Upper lobe of left lung (tissue), 6 donors: ENCODE measurements around the gene NCOR1. TPM values are rescaled to one million over a fixed set of nuclear protein-coding genes. Genes with fewer than 3 reads are reported as not detected.

Experiments used
- ATAC-seq, 2 donors: fragments of 200-7000 bp; cut with Tn5 transposase; one replicate each; pipeline ENCODE4 v1.9.1; 2022; ENCODE audit warnings: mild to moderate bottlenecking in 2 of 2, moderate library complexity in 2 of 2; ENCODE audit not compliant: low FRiP score in 2 of 2
- DNase-seq, 2 donors: peaks; one replicate each; pipeline ENCODE4 v3.0.0-alpha.2; 2019 to 2020
- H3K27ac ChIP-seq, 4 donors: fragments of 200-600 bp; sonication (generic); one replicate each; pipeline ENCODE4 v1.5.1; 2016 to 2019
- H3K27me3 ChIP-seq, 4 donors: fragments of 200-600 bp; sonication (generic); one replicate each; pipeline ENCODE4 v1.5.1; 2017 to 2019
- H3K36me3 ChIP-seq, 4 donors: fragments of 200-600 bp; sonication (generic); one replicate each; pipeline ENCODE4 v1.5.1; 2016 to 2019
- H3K4me1 ChIP-seq, 4 donors: fragments of 200-600 bp; sonication (generic); one replicate each; pipeline ENCODE4 v1.5.1; 2018 to 2019
- H3K4me3 ChIP-seq, 4 donors: fragments of 200-600 bp; sonication (generic); one replicate each; pipeline ENCODE4 v1.5.1; 2017 to 2019; ENCODE audit warnings: mild to moderate bottlenecking in 2 of 4, moderate library complexity in 1 of 4
- H3K9me3 ChIP-seq, 4 donors: fragments of 200-600 bp; sonication (generic); one replicate each; pipeline ENCODE4 v1.5.1; 2018 to 2019
- CTCF ChIP-seq, 6 experiments: fragments of 450-650 bp in 4 of 6; fragments of 200-600 bp in 2 of 6; sonication (generic) in 2 of 6; IDR thresholded peaks; one replicate each; pipeline ENCODE4 v1.5.1; 2016 to 2019; ENCODE audit warnings: antibody characterized with exemption in 6 of 6
- EP300 ChIP-seq, 4 donors: sonication (generic); formaldehyde crosslinking; IDR thresholded peaks; one replicate each; pipeline ENCODE4 v1.5.1; 2017; ENCODE audit warnings: antibody characterized with exemption in 4 of 4, control low read depth in 2 of 4
- POLR2A ChIP-seq, 4 donors: fragments of 450-650 bp; IDR thresholded peaks; one replicate each; pipeline ENCODE4 v1.5.1; 2016 to 2017; ENCODE audit warnings: antibody characterized with exemption in 4 of 4, mild to moderate bottlenecking in 2 of 4
- POLR2AphosphoS5 ChIP-seq, 2 donors: sonication (generic); formaldehyde crosslinking; IDR thresholded peaks; one replicate each; pipeline ENCODE4 v1.5.1; 2017; ENCODE audit warnings: antibody characterized with exemption in 2 of 2
- WGBS, 2 donors: methylation state at CpG; one replicate each; pipeline ENCODE4 v1.1.5; 2017 to 2018; 5-methylcytosine and 5-hydroxymethylcytosine counted together
- total RNA-seq, 6 donors: library from RNA; depleted of rRNA in 4 of 6; stranded (reverse); fragments of >200 nt in 4 of 6; gene quantifications; one replicate each; pipeline versions ENCODE4 v1.1.0 to v1.2.1, GENCODE V29; 2016 to 2021
- donor health status: DM: no; HTN: no; CAD: no; lungs with moderate emphysema.
- donor health status: DM: no; HTN: yes; CAD: no; lungs with severe emphysema.

Gene NCOR1
- total RNA-seq, 6 donors from 2014 or later = 111 to 301 (median 147) TPM

GRCh38 chr17:16023881-16024280 is 191.5 kb downstream of the NCOR1 start:
- Histone ChIP-seq H3K27ac (no peak overlapping the region), H3K4me3 (no peak overlapping the region), H3K36me3 (peaks cover 25 to 81% (median 35%) of the 10 kb centered on the region in 4 donors), H3K27me3 (no peaks in the 10 kb centered on the region), H3K4me1 (peaks cover 0 to 16% (median 11%) of the 10 kb centered on the region in 4 donors), H3K9me3 (no peaks in the 10 kb centered on the region)
- DNase-seq (no peak), ATAC-seq (no peak)
- WGBS, 2 donors = 70 to 72% methylated on average over 4 of the region's 4 CpGs
- TF ChIP-seq CTCF (IDR thresholded peaks at IDR 0.05) = no peak
- no peak for TF ChIP-seq POLR2AphosphoS5 (IDR thresholded peaks at IDR 0.05)

GRCh38 chr17:16019347-16019746 is 196.0 kb downstream of the NCOR1 start:
- H3K36me3 ChIP-seq = peaks cover 0 to 64% (median 8%) of the 10 kb centered on the region in 4 donors
- no peak for DNase-seq
- H3K9me3 ChIP-seq = no peaks in the 10 kb centered on the region
- H3K27ac ChIP-seq = no peak overlapping the region
- 64 to 82% methylated on average over 1 of the region's 1 CpG for WGBS, 2 donors
- TF ChIP-seq CTCF (IDR thresholded peaks at IDR 0.05) (no peak), POLR2AphosphoS5 (IDR thresholded peaks at IDR 0.05) (no peak), EP300 (IDR thresholded peaks at IDR 0.05) (no peak), POLR2A (IDR thresholded peaks at IDR 0.05) (no peak)
- no peaks in the 10 kb centered on the region for H3K27me3 ChIP-seq
- H3K4me1 ChIP-seq = peaks cover 6 to 14% (median 7%) of the 10 kb centered on the region in 4 donors
- ATAC-seq = no peak
- H3K4me3 ChIP-seq = no peak overlapping the region

- H3K36me3 ChIP-seq = peaks cover 0 to 57% (median 12%) of the 10 kb centered on the region in 4 donors
- WGBS, 2 donors = 43 to 52% methylated on average over 3 of the region's 3 CpGs
- peak in 1 of 4 donors; percentile 5 for TF ChIP-seq EP300 (IDR thresholded peaks at IDR 0.05)
- peak in 1 of 2 donors; percentile 57 for TF ChIP-seq POLR2AphosphoS5 (IDR thresholded peaks at IDR 0.05)
- TF ChIP-seq POLR2A (IDR thresholded peaks at IDR 0.05) = no peak
- TF ChIP-seq CTCF (IDR thresholded peaks at IDR 0.05) = peak in 5 of 6 experiments; percentile 43 to 67 (median 53)
- H3K27me3 ChIP-seq = no peaks in the 10 kb centered on the region
- peaks cover 23 to 45% (median 36%) of the 10 kb centered on the region in 4 donors for H3K4me1 ChIP-seq
- H3K27ac ChIP-seq = peak overlapping the region in 2 of 4 donors; percentile 31 to 59
- ATAC-seq (peak in 1 of 2 donors; percentile 44), DNase-seq (no peak)
- no peaks in the 10 kb centered on the region for H3K9me3 ChIP-seq
- no peak overlapping the region for H3K4me3 ChIP-seq
Observed at GRCh38 chr17:16013943-16014407, 201.4 kb downstream of the NCOR1 start.

- DNase-seq (no peak), ATAC-seq (no peak)
- no peaks in the 10 kb centered on the region for H3K27me3 ChIP-seq
- peaks cover 17 to 31% (median 24%) of the 10 kb centered on the region in 4 donors for H3K4me1 ChIP-seq
- H3K27ac ChIP-seq = peak overlapping the region in 1 of 4 donors; percentile 18
- 73 to 84% methylated on average over 3 of the region's 3 CpGs for WGBS, 2 donors
- no peaks in the 10 kb centered on the region for H3K9me3 ChIP-seq
- no peak for TF ChIP-seq POLR2A (IDR thresholded peaks at IDR 0.05)
- no peak for TF ChIP-seq EP300 (IDR thresholded peaks at IDR 0.05)
- no peak for TF ChIP-seq CTCF (IDR thresholded peaks at IDR 0.05)
- no peak for TF ChIP-seq POLR2AphosphoS5 (IDR thresholded peaks at IDR 0.05)
- no peak overlapping the region for H3K4me3 ChIP-seq
- H3K36me3 ChIP-seq = peaks cover 22 to 77% (median 50%) of the 10 kb centered on the region in 4 donors
Observed at GRCh38 chr17:16007439-16007838, 207.9 kb downstream of the NCOR1 start.

- TF ChIP-seq POLR2AphosphoS5 (IDR thresholded peaks at IDR 0.05) = no peak
- no peak for TF ChIP-seq POLR2A (IDR thresholded peaks at IDR 0.05)
- no peak for TF ChIP-seq CTCF (IDR thresholded peaks at IDR 0.05)
- no peak for TF ChIP-seq EP300 (IDR thresholded peaks at IDR 0.05)
- Histone ChIP-seq H3K27me3 (no peaks in the 10 kb centered on the region), H3K36me3 (peaks cover 26 to 86% (median 58%) of the 10 kb centered on the region in 4 donors), H3K4me1 (peaks cover 17 to 29% (median 22%) of the 10 kb centered on the region in 4 donors), H3K27ac (peak overlapping the region in 2 of 4 donors; percentile 57 to 61), H3K4me3 (no peak overlapping the region), H3K9me3 (no peaks in the 10 kb centered on the region)
- DNase-seq (no peak), ATAC-seq (no peak)
- 96 to 100% methylated on average over 1 of the region's 1 CpG for WGBS, 2 donors
Observed at GRCh38 chr17:16005636-16006035, 209.7 kb downstream of the NCOR1 start.
